Testis (tissue), 2 donors: ENCODE results near the gene PITPNC1.
"Not testable (repeated sequence)": the region's sequence is repeated elsewhere in the genome, so short reads cannot be mapped to it uniquely, and the experiment has no call there.

Experiments used
- POLR2A ChIP-seq: fragments of 450-650 bp; IDR thresholded peaks from one replicate; pipeline ENCODE4 v1.6.1; 2017; ENCODE audit warnings: antibody characterized with exemption, mild to moderate bottlenecking, moderate library complexity
- TF ChIP-seq, protein P1 (sequence below), 3 experiments: fragments of 450-650 bp in 2 of 3; fragments of 200-600 bp in 1 of 3; sonication (generic) in 1 of 3; IDR thresholded peaks; one replicate each; pipeline ENCODE4 v1.5.1; 2016 to 2019; ENCODE audit warnings: antibody characterized with exemption in 3 of 3, mild to moderate bottlenecking in 2 of 3, moderate library complexity in 1 of 3

DNA sequence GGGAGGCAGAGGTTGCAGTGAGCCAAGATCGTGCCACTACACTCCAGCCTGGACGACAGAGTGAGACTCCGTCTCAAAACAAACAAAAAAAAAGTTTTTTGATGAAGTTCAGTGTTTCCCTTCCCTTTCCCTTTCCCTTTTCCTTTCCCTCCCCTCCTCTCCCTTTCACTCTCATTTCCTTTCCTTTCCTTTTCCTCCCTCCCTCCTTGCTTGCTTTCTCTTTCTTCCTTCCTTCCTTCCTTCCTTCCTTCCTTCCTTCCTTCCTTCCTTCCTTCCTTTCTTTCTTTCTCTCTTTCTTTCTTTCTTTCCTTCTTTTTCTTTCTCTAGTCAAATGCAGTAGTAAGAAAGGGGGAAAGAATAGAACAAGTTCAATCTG, 31.4 kb downstream of the PITPNC1 start:
- TF ChIP-seq, protein P1, sequence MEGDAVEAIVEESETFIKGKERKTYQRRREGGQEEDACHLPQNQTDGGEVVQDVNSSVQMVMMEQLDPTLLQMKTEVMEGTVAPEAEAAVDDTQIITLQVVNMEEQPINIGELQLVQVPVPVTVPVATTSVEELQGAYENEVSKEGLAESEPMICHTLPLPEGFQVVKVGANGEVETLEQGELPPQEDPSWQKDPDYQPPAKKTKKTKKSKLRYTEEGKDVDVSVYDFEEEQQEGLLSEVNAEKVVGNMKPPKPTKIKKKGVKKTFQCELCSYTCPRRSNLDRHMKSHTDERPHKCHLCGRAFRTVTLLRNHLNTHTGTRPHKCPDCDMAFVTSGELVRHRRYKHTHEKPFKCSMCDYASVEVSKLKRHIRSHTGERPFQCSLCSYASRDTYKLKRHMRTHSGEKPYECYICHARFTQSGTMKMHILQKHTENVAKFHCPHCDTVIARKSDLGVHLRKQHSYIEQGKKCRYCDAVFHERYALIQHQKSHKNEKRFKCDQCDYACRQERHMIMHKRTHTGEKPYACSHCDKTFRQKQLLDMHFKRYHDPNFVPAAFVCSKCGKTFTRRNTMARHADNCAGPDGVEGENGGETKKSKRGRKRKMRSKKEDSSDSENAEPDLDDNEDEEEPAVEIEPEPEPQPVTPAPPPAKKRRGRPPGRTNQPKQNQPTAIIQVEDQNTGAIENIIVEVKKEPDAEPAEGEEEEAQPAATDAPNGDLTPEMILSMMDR (IDR thresholded peaks at IDR 0.05), result not testable (repeated sequence)
- not testable (repeated sequence) for TF ChIP-seq POLR2A
